ENCODE data around the gene FLRT2. TPM values are rescaled to one million over a fixed set of nuclear protein-coding genes. Genes with fewer than 3 reads are reported as not detected.
A peak's percentile ranks its signal among the peaks of the same experiment; 100 is the strongest.

FLRT2 gene
- total RNA-seq, 1 donor from 2014 or later: 205 TPM

- DNase-seq (ENCODE audit: low spot score): no peak
- ATAC-seq: no peak
- intact Hi-C loops (cut with DNase I): no loop called here
Measured at GRCh38 chr14:85701116-85701515, 171.2 kb downstream of the FLRT2 start.

- no peak for DNase-seq (ENCODE audit: low spot score)
- intact Hi-C loops (cut with DNase I): no loop called here
- peak; percentile 32 for ATAC-seq
Measured at GRCh38 chr14:85701763-85702162, 171.8 kb downstream of the FLRT2 start.

GRCh38 chr14:85702191-85702590 lies 172.2 kb downstream of the FLRT2 start:
- ATAC-seq (peak; percentile 70), DNase-seq (ENCODE audit: low spot score) (no peak)
- intact Hi-C loops (cut with DNase I): no loop called here

GRCh38 chr14:85702997-85703396 lies 173.1 kb downstream of the FLRT2 start:
- DNase-seq (ENCODE audit: low spot score) (no peak), ATAC-seq (peak; percentile 88)
- intact Hi-C loops (cut with DNase I): no loop called here
